ENCODE results near the gene CD320.
"Not testable (repeated sequence)": the region's sequence is repeated elsewhere in the genome, so short reads cannot be mapped to it uniquely, and the experiment has no call there.

Gene CD320

GRCh38 chr19:8333767-8334457 lies 25.8 kb upstream of the CD320 start:
- DNase-seq (ENCODE audit: low spot score), result peak; percentile 54

- no peak for DNase-seq (ENCODE audit: low spot score)
Observed at GRCh38 chr19:8332976-8333766, 25.0 kb upstream of the CD320 start.

GRCh38 chr19:8331263-8331845 lies 23.2 kb upstream of the CD320 start:
- DNase-seq (ENCODE audit: low spot score), result no peak

GRCh38 chr19:8329996-8330395 lies 21.8 kb upstream of the CD320 start:
- no peak for DNase-seq (ENCODE audit: low spot score)

- no peak for DNase-seq (ENCODE audit: low spot score)
Observed at GRCh38 chr19:8325454-8325853, 17.3 kb upstream of the CD320 start.

GRCh38 chr19:8324186-8325050 lies 16.3 kb upstream of the CD320 start:
- DNase-seq (ENCODE audit: low spot score), result no peak

- no peak for DNase-seq (ENCODE audit: low spot score)
Observed at GRCh38 chr19:8323781-8324185, 15.6 kb upstream of the CD320 start.

- DNase-seq (ENCODE audit: low spot score), result no peak
Observed at GRCh38 chr19:8322638-8322997, 14.5 kb upstream of the CD320 start.

- DNase-seq (ENCODE audit: low spot score), result no peak
Observed at GRCh38 chr19:8321986-8322637, 14.0 kb upstream of the CD320 start.

GRCh38 chr19:8321067-8321985 lies 13.2 kb upstream of the CD320 start, which contains the start of the genes NDUFA7 and RPS28:
NDUFA7 (minus strand) TSS chr19:8321375; CDS start chr19:8321358, 17 bp downstream.
RPS28 (plus strand) TSS chr19:8321496; CDS start chr19:8321531, 35 bp downstream.
- DNase-seq (ENCODE audit: low spot score), result peak; percentile 97

GRCh38 chr19:8320564-8321066 lies 12.5 kb upstream of the CD320 start:
- DNase-seq (ENCODE audit: low spot score), result no peak

- DNase-seq (ENCODE audit: low spot score), result no peak
Observed at GRCh38 chr19:8319807-8320520, 11.8 kb upstream of the CD320 start.

GRCh38 chr19:8318835-8319234 lies 10.7 kb upstream of the CD320 start:
- DNase-seq (ENCODE audit: low spot score), result not testable (repeated sequence)

- no peak for DNase-seq (ENCODE audit: low spot score)
Observed at GRCh38 chr19:8316351-8317125, 8.4 kb upstream of the CD320 start.

GRCh38 chr19:8314981-8315640 lies 7.0 kb upstream of the CD320 start:
- not testable (repeated sequence) for DNase-seq (ENCODE audit: low spot score)

- no peak for DNase-seq (ENCODE audit: low spot score)
Observed at GRCh38 chr19:8311461-8312260, 3.5 kb upstream of the CD320 start.

GRCh38 chr19:8310342-8311055 lies 2.3 kb upstream of the CD320 start:
- no peak for DNase-seq (ENCODE audit: low spot score)
